ENCODE data around the gene GPD1.
A peak's percentile ranks its signal among the peaks of the same experiment; 100 is the strongest.

Gene GPD1

DNA sequence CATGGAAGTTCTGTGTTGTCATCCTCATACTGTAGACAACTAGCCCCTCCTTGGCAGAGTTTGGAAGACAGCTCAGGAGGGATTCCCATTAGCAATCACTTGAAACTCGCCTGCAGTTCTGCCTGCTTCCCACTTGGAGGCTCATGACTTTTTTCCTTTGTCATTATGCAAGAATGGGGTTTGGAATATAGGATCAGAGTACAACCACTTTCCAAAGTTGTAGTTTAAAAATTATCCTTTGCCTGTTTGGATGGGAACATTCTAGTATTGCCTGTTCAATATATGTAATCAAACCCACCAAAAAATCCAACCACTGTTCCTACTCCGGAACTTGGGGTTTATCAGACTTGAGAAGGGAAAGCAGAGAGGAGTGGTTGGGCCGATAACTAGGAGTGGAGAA, 2.1 kb upstream of the GPD1 start:
- DNase-seq (ENCODE audit: low read depth in 2 of 2): no peak

DNA sequence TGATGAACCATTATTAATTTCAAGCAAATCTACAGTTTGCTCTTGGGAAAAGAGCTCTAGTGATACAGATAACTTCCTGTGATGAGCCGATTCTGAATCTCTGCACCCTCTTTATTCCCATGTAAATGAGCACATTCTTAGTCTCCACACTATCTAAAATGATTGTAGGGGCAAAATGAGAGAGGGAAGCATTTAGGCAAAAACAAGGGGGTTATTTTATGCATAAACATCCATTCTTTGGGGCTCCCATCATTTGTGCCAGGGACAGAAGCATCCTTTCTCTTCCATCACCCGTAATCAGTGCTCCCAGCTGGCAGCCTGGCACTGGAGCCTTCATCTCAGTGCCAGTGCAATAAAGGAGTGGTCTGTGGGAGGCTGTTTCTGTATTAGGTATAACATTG, 1.7 kb upstream of the GPD1 start:
- no peak for DNase-seq (ENCODE audit: low read depth in 2 of 2)

DNA sequence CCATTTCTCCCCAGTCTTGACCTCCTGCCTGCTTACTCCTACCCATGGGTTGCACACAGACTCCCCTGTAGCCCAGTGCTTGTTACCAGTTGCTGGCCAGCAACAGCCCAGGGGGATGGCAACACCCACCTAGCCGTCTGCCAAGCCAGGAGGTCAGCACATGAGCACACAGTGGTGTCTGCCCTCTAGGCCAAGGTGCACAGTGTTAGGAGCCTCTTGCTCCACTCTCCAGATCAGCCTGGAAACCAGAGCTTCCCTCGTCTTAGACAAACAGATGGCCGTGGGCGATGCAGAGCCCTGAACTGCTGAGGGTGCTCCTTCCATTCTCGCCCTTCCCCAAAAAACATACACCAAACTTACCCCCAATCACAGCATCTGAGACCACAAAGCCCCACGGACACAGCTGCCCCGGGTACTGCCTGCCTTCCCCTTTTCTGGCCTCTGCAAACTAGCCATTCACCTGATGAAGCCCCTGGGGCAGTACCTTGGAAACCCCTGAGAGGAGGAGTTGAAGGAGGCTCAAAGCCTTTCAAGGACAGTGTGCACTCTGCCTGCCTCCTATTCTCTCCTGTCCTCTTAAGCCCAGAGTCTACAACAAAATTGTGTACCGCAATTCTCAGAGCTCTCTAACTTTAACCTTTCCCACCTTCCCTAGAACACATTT, 1.0 kb upstream of the GPD1 start:
- no peak for DNase-seq (ENCODE audit: low read depth in 2 of 2)

DNA sequence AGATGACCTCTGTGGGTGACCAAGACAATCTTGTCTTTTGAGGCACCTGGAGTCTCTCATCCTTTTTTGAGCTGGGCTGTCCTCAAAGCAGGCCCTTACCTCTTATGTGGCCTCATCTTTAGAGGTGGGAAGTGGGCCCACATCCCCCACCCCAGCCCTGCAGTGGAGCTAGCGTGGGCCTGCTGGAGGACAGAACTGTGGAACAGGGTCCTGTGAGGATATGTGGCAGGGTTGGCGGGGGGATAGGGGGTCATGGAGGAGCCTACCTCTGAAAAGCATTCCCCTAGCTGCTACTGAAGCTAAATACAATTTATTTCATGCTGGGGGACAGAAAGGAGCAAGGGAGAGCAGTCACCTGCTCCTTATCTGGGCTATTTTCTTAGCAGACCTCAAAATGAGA, 457 bp upstream of the GPD1 start:
- no peak for DNase-seq (ENCODE audit: low read depth in 2 of 2)

DNA sequence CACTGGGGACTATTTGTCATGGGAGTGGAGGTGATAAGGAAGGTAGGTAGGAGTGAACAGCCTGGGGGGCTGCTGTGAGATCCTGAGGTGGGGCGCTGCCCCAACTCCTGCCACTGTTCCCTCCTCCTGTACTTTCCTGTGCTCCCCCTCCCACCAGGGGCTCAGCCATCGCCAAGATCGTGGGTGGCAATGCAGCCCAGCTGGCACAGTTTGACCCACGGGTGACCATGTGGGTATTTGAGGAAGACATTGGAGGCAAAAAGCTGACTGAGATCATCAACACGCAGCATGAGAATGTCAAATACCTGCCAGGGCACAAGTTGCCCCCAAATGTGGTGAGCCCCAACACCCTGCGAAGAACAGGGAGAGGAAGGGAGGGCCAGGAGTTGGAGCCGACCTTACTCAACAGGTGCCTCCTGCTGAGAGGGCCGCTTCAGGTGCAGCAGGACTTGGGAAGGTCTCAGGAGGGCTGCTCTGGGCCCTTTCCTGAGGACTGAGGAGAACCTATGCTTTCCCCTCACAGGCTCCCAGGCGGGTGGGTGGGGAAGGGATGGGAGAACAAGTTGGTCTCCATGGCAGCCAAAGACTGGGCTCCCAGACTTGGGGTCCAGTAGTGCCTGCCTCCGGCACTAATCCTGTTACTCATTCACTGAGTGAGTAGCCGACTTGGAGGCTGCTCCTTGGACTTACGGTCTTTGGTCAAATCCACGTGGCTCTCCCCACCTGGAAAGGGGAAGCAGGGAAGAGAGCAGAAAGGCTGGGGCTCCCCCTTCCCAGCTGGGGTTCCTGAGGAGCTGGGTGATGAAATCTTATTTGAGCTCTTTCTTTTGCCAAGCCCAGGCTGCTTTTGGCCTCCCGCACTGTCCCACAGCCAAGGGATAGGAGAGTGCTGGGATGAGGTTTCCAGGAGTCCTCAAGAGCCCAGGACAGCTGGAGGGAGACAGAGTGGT, 884 bp downstream of the GPD1 start:
- DNase-seq (ENCODE audit: low read depth in 2 of 2): no peak

DNA sequence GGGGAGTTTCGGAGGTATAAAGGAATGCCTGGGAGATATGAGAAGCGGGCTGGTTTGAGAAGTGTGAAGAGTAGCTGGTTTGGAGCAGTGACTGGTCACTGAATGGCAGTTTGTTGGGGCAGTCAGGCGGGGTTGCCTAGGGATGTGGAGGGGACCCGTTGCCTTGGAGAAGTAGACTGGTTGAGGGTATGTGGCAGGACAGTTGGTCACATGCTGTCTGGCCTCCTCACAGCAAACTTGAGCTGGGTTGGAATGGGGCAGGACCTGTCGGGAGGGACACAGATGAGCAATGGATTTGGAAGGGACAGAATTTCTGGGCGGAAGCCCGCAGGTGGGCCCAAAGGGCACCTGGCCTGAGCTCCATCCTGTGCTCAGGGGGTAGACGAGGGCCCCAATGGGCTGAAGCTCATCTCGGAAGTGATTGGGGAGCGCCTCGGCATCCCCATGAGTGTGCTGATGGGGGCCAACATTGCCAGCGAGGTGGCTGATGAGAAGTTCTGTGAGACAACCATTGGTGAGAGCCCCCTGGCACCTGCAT, 2.2 kb downstream of the GPD1 start:
- DNase-seq (ENCODE audit: low read depth in 2 of 2): no peak

DNA sequence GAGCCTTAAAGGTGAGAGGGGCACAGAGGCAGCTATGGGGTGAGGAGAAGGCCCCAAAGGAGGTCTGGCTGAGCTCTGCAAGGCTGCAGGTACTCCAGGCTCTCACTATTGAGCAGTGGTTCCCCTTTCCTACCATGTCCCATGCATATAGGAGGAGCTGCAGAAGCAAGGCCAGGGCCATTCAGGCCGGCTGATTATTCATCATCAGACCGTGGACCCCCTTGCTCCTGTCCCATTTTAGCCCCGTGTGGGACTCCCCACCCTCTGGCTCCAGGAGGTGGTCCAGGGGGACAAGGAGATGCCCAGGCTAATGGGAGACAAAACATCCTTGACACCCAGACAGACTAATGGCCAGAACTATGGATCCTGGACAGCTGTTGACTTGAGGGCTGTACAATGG, 3.1 kb downstream of the GPD1 start:
- DNase-seq (ENCODE audit: low read depth in 2 of 2): no peak

DNA sequence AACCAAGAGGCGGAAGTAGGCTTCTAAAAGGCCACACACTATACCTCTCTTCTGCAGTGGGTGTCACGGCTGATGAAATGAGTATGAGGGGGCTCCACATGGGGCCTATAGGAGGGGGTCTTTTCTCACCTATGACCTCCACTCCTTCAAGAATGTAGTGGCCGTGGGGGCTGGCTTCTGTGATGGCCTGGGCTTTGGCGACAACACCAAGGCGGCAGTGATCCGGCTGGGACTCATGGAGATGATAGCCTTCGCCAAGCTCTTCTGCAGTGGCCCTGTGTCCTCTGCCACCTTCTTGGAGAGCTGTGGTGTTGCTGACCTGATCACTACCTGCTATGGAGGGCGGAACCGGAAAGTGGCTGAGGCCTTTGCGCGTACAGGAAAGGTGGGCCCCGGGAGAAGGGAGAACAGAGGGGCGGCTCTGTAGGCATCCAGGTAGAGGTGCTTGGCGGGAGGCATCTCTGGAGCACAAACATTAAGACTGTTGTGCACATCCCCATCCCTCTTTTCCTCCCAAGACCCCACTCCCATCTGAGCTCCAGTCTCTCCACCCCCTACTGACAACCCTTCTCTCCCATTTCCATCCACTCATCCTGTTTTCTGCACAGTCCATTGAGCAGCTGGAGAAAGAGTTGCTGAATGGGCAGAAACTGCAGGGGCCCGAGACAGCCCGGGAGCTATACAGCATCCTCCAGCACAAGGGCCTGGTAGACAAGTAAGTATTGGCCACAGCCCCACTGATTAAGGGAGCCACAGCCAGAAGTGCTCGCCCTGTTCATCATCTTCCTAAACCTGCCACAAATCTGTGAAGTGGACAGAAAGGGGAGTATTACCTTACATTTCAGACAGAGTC, 3.8 kb downstream of the GPD1 start:
- no peak for DNase-seq (ENCODE audit: low read depth in 2 of 2)

DNA sequence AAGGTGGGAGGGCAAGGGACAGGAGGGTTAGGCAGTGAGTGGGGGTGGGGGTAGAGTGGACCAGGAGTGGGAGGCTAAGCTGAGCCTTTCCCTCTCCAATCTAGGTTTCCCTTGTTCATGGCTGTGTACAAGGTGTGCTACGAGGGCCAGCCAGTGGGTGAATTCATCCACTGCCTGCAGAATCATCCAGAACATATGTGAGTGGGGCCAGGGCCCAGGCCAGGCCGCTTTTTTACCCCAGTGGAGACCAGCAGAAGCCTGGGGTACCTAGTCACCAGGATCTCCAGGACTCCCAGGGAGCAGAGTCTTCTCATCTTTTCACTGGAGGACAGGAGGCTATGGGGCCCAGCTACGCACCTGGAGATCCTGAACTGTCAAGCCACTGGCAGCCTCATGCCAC, 5.5 kb downstream of the GPD1 start:
- DNase-seq (ENCODE audit: low read depth in 2 of 2): no peak

DNA sequence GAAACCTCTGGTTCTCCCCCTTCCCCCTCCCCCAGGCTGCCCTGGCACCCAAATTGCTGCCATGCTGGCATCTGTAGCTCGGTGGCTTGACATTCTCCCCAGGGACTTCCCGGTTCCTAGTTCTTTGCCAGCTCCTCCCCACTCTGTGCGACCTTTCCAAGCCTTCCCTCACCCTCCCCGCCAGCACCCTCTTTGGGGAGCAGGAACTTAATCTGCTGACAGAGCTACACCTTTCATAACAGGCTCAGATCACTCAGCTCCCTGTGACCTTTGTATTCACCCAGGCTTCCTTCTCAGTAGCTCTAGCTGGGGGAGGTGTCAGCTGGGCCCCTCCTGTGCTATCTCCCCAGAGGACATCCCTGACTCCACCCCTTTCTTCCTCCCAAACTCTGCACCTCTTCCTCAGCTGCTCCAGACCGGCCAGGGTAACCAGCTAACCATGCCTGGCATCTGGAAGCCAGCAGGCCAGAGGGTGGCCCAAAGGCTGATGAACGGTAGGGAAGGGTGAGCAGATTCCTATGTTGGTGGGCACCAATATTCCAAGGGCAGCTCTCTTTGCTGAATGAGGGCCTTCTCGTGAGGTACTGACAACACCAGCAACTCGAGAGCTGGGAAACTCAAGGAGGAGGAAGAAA, 6.4 kb downstream of the GPD1 start:
- no peak for DNase-seq (ENCODE audit: low read depth in 2 of 2)

DNA sequence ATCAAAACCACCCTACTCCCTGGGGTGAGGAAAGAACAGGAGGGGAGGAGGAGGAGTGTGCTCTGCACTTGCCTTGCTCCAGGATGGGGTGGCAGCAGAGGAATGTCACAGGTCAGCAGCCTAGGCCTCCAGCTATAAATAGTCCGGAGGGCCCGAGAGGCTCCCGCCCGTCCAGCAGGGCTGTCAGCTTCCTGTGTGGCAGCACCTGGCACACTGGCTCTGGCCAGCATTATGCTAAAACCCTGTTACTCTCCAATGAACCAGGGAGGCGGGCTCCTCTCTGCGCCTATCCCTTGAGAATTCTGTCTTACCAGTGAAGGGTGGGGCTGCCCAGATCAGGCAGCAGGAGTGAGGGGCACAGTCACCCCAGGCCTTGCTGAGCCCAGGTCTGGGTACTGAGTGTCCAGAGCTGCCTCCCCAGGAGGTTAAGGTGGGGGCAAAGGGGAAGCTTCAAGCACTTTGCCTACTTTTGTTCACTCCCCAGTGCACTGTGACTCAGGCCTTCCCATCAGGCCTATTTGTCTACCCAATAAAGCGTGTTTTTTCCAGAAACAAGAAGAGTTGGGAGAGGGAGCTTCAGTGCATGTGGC, 7.0 kb downstream of the GPD1 start:
- DNase-seq (ENCODE audit: low read depth in 2 of 2): no peak

DNA sequence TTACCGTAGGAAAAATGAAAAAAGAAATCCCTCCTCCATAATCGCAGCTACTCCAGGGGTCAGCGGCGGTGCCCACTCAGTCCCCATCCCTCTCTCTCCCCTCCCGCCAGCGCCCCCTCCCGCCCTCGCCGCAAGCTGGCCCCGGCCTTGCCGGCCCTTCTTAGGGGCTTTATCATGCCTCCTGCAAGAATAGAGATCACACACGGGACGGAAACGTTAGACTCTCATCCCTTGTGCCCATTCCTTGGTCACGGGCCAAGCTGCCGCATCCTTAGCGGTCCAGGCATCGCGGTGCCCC, 7.5 kb downstream of the GPD1 start:
- no peak for DNase-seq (ENCODE audit: low read depth in 2 of 2)

DNA sequence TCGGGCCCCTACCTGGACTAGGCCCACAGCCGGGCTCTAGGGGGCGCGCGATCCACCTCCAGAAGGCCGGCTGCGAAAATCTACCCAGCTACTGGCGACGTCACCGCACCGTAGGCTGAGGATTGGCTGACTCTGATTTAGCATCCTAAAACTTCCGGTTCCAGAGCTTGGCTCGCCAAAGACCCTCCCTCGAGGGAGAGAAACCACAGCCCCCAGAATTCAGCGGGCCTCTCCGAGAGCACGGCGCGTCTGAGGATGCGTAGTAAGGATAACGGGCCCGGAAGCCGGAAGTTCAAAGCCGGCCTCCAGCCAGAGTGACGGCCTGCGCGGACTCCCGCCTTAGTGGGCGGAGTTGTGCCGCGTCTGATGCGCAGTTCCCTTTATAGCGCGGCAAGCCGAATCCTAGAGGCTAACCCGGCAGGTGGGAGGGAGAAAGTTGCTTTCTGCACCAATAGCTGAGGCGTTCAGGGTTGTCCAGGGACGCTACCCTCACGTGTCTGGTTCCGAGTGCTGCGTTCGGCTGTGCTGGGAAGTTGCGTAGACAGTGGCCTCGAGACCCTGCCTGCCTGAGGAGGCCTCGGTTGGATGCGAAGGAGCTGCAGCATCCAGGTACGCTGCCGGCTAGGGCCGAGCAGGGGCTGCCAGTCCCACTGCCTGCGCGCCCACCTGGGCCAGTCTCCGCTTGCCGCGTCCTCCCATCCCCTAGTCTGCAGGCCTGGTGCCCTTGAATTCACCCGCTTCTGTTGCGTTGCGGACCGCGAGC, 8.1 kb downstream of the GPD1 start, which contains the start of gene COX14:
TSS of gene COX14 (plus strand) at position 544 of the 763 bp plus-strand sequence. CDS start 7,808 bp downstream, outside the sequence.
- DNase-seq (ENCODE audit: low read depth in 2 of 2): peak; percentile 97 to 99

DNA sequence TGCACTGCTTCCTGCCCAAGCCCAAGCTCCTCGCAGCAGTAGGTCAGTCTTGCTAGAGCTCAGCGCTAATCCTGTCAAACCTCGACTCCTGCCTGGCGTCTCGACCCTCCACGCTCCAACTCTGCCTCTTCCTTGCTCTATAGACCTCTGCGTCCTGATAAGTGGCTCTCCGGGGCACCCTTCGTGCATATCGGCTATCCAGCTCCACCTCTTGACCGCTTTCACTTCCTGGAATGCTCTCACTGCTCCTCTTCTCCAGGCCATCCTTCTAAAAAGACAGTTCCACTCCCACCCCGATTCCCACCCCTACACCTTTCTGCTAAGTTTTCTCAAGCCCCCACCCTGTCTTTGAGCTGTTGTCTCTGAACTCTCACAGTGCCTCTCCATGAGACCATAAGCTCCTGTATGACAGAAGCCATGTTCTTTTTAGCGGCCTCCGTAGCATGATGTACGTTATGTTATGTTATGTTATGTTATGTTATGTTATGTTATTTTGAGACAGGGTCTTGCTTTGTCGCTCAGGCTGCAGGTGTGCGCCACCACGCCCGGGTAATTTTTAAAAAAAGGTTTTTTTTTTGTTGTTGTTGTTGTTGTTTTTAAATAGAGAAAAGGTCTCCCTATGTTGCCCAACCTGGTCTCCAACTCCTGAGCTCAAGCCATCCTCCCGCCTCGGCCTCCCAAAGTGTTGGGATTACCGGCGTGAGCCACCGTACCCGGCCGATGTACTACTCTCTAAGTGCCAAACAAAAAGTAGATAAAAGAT, 8.8 kb downstream of the GPD1 start:
- no peak for DNase-seq (ENCODE audit: low read depth in 2 of 2)

DNA sequence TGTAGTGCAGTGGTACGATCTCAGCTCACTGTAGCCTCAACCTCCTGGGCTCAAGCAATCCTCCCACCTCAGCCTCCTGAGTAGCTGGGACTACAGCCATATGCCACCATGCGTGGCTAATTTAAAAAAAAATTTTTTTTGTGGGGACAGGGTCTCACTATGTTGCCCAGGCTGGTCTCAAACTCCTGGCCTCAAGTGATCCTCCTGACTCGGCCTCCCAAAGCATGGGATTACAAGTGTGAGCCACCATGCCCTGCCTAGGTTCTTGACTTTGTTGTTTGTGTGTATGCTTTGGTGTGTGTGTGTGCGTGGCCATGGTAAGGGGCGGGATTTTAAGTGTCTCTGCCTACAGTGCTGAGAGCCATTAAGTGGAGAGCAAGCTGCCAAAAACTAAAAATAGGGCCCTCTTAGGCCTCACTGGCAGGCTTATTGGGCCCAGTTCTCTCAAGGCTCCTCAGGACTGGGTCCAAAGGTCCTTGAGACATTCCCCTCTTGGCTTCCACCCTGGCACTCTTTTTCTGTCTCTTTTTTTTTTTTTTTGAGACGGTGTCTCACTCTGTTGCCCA, 13.3 kb downstream of the GPD1 start:
- DNase-seq (ENCODE audit: low read depth in 2 of 2): no peak

DNA sequence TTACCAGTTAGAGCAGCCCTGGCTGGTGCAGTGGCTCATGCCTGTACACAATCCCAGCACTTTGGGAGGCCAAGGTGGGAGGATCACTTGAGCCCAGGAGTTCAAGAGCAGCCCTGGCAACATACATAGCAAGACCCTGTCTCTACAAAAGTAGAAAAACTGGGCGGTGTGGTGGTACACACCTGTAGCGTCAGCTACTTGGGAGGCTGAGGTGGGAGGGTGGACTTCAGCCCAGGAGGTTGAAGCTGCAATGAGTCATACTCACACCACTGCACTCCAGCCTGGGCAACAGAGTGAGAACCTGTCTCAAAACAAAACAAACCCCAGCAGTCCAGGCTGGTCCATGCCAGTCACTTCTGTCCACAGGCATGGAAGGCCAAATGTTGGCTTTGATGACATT, 15.6 kb downstream of the GPD1 start:
- DNase-seq (ENCODE audit: low read depth in 2 of 2): no peak

DNA sequence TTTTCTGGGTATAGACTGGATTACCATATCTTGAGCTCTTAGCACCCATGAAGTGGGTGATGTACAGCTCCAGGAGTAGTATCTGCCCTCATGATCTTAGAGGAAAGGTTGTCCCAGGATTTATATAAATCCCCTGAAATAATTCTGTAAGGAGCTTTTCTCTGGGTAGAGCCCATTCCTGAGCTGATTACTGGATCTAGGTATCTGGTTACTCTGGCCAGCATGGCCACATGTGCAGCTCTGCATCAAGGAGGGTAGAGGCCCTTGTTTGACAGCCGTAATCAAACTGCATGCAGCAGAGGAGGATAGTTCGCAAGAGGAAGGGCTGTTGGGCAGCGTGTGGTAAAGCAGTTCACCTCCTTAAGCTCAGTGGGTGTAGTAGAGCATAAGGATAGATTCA, 16.7 kb downstream of the GPD1 start:
- DNase-seq (ENCODE audit: low read depth in 2 of 2): no peak

DNA sequence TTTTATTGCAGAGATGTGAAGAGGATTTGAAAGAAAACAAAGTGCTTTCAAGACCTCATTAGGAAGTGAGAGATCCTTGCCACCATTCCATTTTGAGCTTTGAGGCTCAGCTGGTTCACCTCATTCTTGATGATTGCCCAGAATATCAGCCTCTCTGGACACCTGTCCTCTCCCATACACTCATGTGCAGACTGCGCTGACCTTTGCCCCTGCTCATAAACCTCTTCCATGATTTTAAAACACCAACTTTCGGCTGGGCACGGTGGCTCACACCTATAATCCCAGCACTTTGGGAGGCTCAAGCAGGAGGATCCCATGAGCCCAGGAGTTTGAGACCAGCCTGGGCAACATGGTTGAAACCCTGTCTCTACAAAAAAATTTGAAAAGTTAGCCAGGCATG, 17.1 kb downstream of the GPD1 start:
- no peak for DNase-seq (ENCODE audit: low read depth in 2 of 2)

DNA sequence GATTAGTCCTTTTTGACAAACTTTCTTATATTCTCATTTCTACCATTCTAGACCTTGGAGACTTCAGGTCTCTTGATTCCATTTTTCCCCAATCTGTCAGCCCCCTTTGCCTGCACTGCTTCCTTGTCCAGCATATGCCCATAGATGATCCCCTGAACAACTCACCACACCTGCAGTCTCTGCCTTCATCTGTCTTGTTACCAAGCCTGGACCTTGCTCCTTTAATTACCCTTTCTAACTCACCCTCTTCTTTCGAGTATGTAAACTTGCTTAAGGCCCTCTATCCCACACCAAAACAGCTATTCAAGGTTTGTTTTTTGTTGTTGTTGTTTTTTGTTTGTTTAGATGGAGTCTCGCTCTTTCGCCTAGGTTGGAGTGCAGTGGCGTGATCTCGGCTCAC, 17.8 kb downstream of the GPD1 start:
- DNase-seq (ENCODE audit: low read depth in 2 of 2): no peak

Measured in stimulated activated CD8-positive, alpha-beta memory T cell treated with anti-CD3 and anti-CD28 coated beads, Interleukin-2, amount 100 ng/mL, for 48 hours (primary cell).